GM13976 (cell line): ENCODE results near the gene CRYBB3.

Experiments
- DNase-seq: peaks from one replicate; pipeline ENCODE4 v3.0.0; 2012; ENCODE audit warnings: low spot score
- in situ Hi-C: fragments of 300-500 bp; cut with MboI; formaldehyde crosslinking; loops from one replicate; pipeline ENCODE4 v1.12.0; 2022; ENCODE audit warnings: low sequenced_read_pairs, mixed read lengths, inconsistent platforms; ENCODE audit not compliant: unreplicated experiment
- TF ChIP-seq, protein P1 (sequence below): IDR thresholded peaks from 2 replicates; pipeline ENCODE4 v1.5.1; 2012; ENCODE audit warnings: borderline replicate concordance, mild to moderate bottlenecking; ENCODE audit not compliant: insufficient read depth; ENCODE audit errors: extremely low read depth, missing control alignments, control extremely low read depth

The CRYBB3 gene

GRCh38 chr22:25167834-25168601 lies 31.6 kb upstream of the CRYBB3 start:
- DNase-seq = no peak
- in situ Hi-C loops = no loop called here
- TF ChIP-seq, protein P1, sequence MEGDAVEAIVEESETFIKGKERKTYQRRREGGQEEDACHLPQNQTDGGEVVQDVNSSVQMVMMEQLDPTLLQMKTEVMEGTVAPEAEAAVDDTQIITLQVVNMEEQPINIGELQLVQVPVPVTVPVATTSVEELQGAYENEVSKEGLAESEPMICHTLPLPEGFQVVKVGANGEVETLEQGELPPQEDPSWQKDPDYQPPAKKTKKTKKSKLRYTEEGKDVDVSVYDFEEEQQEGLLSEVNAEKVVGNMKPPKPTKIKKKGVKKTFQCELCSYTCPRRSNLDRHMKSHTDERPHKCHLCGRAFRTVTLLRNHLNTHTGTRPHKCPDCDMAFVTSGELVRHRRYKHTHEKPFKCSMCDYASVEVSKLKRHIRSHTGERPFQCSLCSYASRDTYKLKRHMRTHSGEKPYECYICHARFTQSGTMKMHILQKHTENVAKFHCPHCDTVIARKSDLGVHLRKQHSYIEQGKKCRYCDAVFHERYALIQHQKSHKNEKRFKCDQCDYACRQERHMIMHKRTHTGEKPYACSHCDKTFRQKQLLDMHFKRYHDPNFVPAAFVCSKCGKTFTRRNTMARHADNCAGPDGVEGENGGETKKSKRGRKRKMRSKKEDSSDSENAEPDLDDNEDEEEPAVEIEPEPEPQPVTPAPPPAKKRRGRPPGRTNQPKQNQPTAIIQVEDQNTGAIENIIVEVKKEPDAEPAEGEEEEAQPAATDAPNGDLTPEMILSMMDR = no peak

DNA sequence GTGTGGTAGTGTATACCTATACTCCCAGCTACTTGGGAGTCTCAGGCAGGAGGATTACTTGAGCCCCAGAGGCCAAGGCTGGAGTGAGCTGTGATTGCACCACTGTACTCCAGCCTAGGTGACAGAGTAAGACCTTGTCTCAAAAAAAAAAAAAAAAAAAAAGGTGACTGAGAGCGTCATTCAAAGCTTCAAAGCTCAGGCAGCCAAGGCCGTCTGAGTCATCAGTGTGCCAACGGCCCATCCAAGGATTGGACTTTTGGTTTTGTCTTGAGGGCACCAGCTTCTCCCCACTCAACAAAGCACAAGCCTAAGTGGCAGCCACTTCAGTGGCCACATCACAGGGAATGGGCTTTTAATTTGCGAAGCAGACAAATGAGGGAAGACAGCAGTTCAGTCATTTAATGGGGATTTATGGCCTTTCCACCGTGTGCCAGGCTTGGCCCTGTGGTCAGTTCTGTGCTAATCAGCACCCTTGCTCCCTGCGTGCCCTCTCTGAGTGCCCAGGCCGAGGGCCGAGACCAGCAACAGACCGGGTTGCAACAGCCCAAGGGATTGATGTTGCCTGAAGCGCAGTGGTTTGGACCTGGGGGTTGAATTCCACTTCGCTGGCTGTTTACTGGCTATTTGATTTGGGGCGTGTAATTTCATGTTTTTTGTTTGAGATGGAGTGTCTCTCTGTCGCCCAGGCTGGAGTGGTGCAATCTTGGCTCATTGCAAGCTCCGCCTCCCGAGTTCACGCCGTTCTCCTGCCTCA lies 30.2 kb upstream of the CRYBB3 start:
- in situ Hi-C loops = no loop called here
- DNase-seq = no peak
- TF ChIP-seq, protein P1 = no peak

DNA sequence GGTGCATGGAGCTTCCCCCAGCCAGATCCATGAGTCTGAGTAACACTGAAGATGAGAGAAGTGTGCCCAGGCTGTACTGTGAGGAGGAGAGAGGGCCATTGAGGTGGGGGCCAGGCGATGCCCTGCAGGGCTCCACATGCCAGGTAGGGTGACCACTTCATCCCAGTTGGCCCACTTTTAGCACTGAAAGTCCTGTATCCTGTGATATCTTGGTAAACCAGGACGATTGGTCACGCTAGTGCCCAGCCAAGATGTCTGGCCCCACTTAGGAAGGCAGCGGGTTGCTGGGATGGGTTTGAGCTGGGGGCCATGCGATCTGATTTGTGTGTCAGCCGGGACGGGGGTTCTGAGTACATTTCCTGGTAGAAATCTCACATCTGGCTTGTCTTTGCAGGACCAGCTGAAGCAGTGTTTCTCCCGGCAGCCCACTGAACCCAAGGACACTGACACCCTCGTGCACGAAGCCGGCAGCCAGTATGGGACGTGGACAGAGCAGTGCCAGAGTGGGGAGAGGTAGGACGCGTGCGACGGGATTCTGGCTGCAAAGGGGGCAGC lies 29.2 kb upstream of the CRYBB3 start:
- in situ Hi-C loops = no loop called here
- no peak for DNase-seq

GRCh38 chr22:25172153-25172552 lies 27.5 kb upstream of the CRYBB3 start:
- peak; percentile 47 for DNase-seq
- in situ Hi-C loops = no loop called here

More for the DNA sequence above, 29.2 kb upstream of the CRYBB3 start:
- TF ChIP-seq, protein P1 = no peak

DNA sequence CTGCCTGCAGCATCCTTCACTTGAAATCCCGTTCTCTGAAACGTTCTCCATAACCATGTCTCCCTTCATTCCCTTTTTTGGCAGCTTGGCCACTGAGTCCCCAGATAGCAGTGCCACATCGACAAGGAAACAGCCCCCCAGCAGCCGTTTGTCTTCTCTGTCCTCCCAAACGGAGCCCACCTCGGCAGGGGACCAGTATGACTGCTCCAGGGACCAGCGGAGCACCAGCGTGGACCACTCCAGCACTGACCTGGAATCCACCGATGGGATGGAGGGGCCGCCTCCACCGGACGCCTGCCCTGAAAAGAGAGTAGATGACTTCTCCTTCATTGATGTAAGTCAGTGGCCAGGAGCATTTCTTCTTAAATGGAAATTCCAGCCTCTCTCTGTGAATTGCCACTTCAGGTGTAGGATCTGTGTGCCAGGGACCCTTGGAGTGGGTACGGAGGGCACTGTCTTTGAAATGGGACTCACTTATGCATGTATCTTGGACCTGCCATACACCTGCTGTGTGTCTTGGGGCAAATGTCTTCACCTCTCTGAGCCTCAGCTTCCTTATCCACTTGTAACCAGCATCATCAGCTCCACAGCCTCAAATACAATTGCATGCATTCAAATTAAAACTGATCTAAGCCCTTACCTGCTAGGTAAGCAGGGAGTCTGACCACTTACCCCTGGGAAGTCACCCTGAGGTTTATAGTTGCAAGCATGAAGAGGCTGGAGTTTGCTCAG lies 25.3 kb upstream of the CRYBB3 start:
- TF ChIP-seq, protein P1 = no peak
- in situ Hi-C loops = no loop called here
- no peak for DNase-seq

More at GRCh38 chr22:25172153-25172552, 27.5 kb upstream of the CRYBB3 start:
- TF ChIP-seq, protein P1 = no peak

GRCh38 chr22:25174888-25175411 lies 24.7 kb upstream of the CRYBB3 start:
- no peak for DNase-seq
- TF ChIP-seq, protein P1 = no peak
- in situ Hi-C loops = no loop called here
